Stomach (tissue), 9 donors: ENCODE data around the gene PLAC1. TPM values are rescaled to one million over a fixed set of nuclear protein-coding genes. Genes with fewer than 3 reads are reported as not detected.

Experiments
- DNase-seq, 2 donors: peaks; one replicate each; pipeline versions ENCODE4 v3.0.0 to v3.0.0-alpha.2; 2013 to 2019
- H3K27ac ChIP-seq, 5 donors: fragments of 200-600 bp in 4 of 5; sonication (generic) in 4 of 5; one replicate each; pipeline ENCODE4 v1.5.1; 2013 to 2019; ENCODE audit warnings: mild to moderate bottlenecking in 1 of 5, moderate library complexity in 1 of 5
- H3K27me3 ChIP-seq, 3 donors: fragments of 200-600 bp; sonication (generic); one replicate each; pipeline ENCODE4 v1.5.1; 2017 to 2019; ENCODE audit warnings: mixed run types in 1 of 3
- H3K36me3 ChIP-seq, 4 donors: fragments of 200-600 bp; sonication (generic); 1 replicate in 3 of 4; 2 replicates in 1 of 4; pipeline ENCODE4 v1.5.1; 2016 to 2019
- H3K4me1 ChIP-seq, 4 donors: fragments of 200-600 bp; sonication (generic); one replicate each; pipeline ENCODE4 v1.5.1; 2016 to 2019
- H3K4me3 ChIP-seq, 4 donors: fragments of 200-600 bp; sonication (generic) in 3 of 4; one replicate each; pipeline ENCODE4 v1.5.1; 2016 to 2019; ENCODE audit warnings: mild to moderate bottlenecking in 1 of 4
- H3K9me3 ChIP-seq, 4 donors: fragments of 200-600 bp; sonication (generic); one replicate each; pipeline ENCODE4 v1.5.1; 2016 to 2019
- CTCF ChIP-seq, 7 experiments: fragments of 450-650 bp in 4 of 7; fragments of 200-600 bp in 3 of 7; sonication (generic) in 3 of 7; IDR thresholded peaks; one replicate each; pipeline ENCODE4 v1.5.1; 2016 to 2019; ENCODE audit warnings: antibody characterized with exemption in 7 of 7, control low read depth in 2 of 7, mild to moderate bottlenecking in 1 of 7
- EP300 ChIP-seq: sonication (generic); formaldehyde crosslinking; IDR thresholded peaks from one replicate; pipeline ENCODE4 v1.6.1; 2017; ENCODE audit warnings: antibody characterized with exemption
- POLR2A ChIP-seq, 4 donors: fragments of 450-650 bp; IDR thresholded peaks; one replicate each; pipeline ENCODE4 v1.6.1; 2016; ENCODE audit warnings: antibody characterized with exemption in 4 of 4, control low read depth in 2 of 4, mild to moderate bottlenecking in 1 of 4, moderate library complexity in 1 of 4
- POLR2AphosphoS5 ChIP-seq, 3 donors: sonication (generic); formaldehyde crosslinking; IDR thresholded peaks; one replicate each; pipeline ENCODE4 v1.6.1; 2016; ENCODE audit warnings: antibody characterized with exemption in 3 of 3
- WGBS, 5 donors: extraction: QIAGEN DNeasy Blood & Tissue Kit in 3 of 5; methylation state at CpG; one replicate each; pipeline versions ENCODE4 v1.1.5 to v1.1.7; 2013 to 2018; 5-methylcytosine and 5-hydroxymethylcytosine counted together
- intact Hi-C: fragments of 100-400 bp; cut with DNase I; formaldehyde crosslinking; loops from one replicate; pipeline ENCODE4 v1.15.1; 2023; ENCODE audit warnings: low total_unique reads
- polyA plus RNA-seq, 3 donors: library from polyadenylated mRNA; stranded (reverse); fragments of 200-250 nt; gene quantifications; one replicate each; pipeline ENCODE4 v1.2.3, GENCODE V29; 2013
- total RNA-seq, 5 donors: library from RNA; depleted of rRNA; stranded (reverse); fragments of >200 nt; gene quantifications; one replicate each; pipeline versions ENCODE4 v1.1.0 to v1.2.3, GENCODE V29; 2014 to 2016
- donor health status: healthy with polysubstance abuse.
- donor health status: Bipolar disorder and iron deficiency.
- donor health status: healthy.

PLAC1 gene
- total and polyA plus RNA-seq, 8 donors: not detected

GRCh38 chrX:134591502-134591901, 66.8 kb downstream of the PLAC1 start:
- 71 to 83% (median 72%) methylated on average over 2 of the region's 2 CpGs for WGBS, 5 donors
- intact Hi-C loops: no loop called here
- no peak for TF ChIP-seq EP300
- no peak for TF ChIP-seq POLR2A (IDR thresholded peaks at IDR 0.05)
- no peak for TF ChIP-seq POLR2AphosphoS5 (IDR thresholded peaks at IDR 0.05)
- Histone ChIP-seq H3K9me3 (no peaks in the 10 kb centered on the region), H3K36me3 (no peaks in the 10 kb centered on the region), H3K27ac (no peak overlapping the region), H3K4me3 (no peak overlapping the region), H3K4me1 (no peaks in the 10 kb centered on the region), H3K27me3 (peaks cover 0 to 7% (median 0%) of the 10 kb centered on the region in 3 donors)
- DNase-seq: no peak

- H3K9me3 ChIP-seq: no peaks in the 10 kb centered on the region
- no peaks in the 10 kb centered on the region for H3K36me3 ChIP-seq
- intact Hi-C loops: no loop called here
- no peaks in the 10 kb centered on the region for H3K4me1 ChIP-seq
- H3K4me3 ChIP-seq: no peak overlapping the region
- no peak overlapping the region for H3K27ac ChIP-seq
- TF ChIP-seq POLR2A (IDR thresholded peaks at IDR 0.05) (no peak), EP300 (no peak), POLR2AphosphoS5 (IDR thresholded peaks at IDR 0.05) (no peak), CTCF (IDR thresholded peaks at IDR 0.05) (no peak)
- 53 to 86% (median 63%) methylated on average over 3 of the region's 3 CpGs for WGBS, 5 donors
- H3K27me3 ChIP-seq: peaks cover 0 to 7% (median 0%) of the 10 kb centered on the region in 3 donors
- no peak for DNase-seq
These were observed 69.5 kb downstream of the PLAC1 start for GRCh38 chrX:134588806-134589205.

DNA sequence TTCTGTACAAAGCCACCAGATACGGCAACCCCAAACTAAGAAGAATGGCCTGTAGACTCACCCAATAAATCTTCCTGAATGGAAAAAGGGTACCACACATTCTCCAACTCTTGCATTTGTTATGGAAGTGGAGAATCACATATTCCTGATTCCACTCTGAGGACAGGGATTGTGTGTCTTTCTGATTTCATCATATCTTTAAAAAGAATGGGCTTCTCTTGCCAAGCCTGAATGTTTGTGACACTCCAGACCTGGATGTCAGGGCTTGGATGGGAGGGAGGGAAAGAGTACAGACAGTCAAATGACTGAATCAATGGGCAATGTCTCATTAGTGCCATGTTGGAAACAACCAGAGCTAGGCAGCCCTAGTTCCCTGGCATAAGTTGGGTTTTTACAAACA, 77.4 kb downstream of the PLAC1 start:
- Histone ChIP-seq H3K36me3 (no peaks in the 10 kb centered on the region), H3K9me3 (no peaks in the 10 kb centered on the region), H3K27me3 (peaks cover 0 to 4% (median 0%) of the 10 kb centered on the region in 3 donors), H3K27ac (no peak overlapping the region), H3K4me1 (no peaks in the 10 kb centered on the region), H3K4me3 (no peak overlapping the region)
- intact Hi-C loops: no loop called here
- TF ChIP-seq POLR2AphosphoS5 (IDR thresholded peaks at IDR 0.05) (no peak), CTCF (IDR thresholded peaks at IDR 0.05) (no peak), POLR2A (IDR thresholded peaks at IDR 0.05) (no peak), EP300 (no peak)
- DNase-seq: no peak
- 87 to 100% (median 94%) methylated on average over 1 of the region's 1 CpG for WGBS, 5 donors

GRCh38 chrX:134573683-134574035, 84.6 kb downstream of the PLAC1 start:
- H3K27ac ChIP-seq: no peak overlapping the region
- TF ChIP-seq POLR2A (IDR thresholded peaks at IDR 0.05): no peak
- TF ChIP-seq EP300: no peak
- TF ChIP-seq POLR2AphosphoS5 (IDR thresholded peaks at IDR 0.05): no peak
- no peak for TF ChIP-seq CTCF (IDR thresholded peaks at IDR 0.05)
- intact Hi-C loops: no loop called here
- H3K27me3 ChIP-seq: peaks cover 0 to 4% (median 0%) of the 10 kb centered on the region in 3 donors
- 60 to 91% (median 75%) methylated on average over 5 of the region's 5 CpGs for WGBS, 5 donors
- no peaks in the 10 kb centered on the region for H3K9me3 ChIP-seq
- H3K4me3 ChIP-seq: no peak overlapping the region
- no peaks in the 10 kb centered on the region for H3K4me1 ChIP-seq
- DNase-seq: no peak
- H3K36me3 ChIP-seq: no peaks in the 10 kb centered on the region

DNA sequence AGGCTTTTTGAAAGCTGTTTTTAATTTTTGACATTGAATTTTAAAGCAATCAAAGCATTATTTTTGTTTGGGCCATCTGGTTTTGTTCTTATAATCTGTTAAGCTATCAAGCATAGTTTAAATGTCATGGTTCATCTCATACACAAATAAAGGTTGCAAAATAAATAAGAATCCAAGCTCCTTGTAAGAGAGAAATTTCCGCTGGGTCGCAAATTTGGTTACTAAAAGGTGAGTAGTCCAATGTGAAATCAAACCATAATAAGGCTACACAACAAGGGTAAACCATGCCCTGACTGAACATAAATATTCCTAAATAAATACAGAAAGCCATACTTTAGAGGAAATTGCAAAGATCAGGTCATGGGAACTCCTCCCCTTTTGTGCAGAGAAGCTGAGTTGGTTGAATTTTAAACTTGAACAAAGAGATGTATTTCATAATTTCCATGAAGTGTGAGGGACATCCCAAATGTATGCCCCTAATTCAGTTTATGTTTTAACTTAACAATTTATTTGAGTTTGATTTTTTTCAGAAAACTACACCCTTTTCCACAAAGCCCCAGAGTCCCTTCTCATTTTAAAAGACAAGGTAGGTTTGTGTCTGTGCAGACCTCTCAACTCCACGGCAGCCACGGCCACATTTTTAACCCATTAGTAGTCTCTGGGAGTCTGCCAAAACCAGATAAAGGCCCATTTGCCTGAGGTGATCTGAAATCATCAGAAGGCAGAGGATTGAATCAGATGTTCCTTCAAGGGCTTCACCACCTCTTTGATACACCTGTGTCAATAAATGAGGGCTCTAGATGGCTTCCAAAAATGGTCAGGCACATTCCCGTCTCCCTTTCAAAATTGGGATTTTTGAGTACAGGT, 85.2 kb downstream of the PLAC1 start:
- Histone ChIP-seq H3K4me3 (no peak overlapping the region), H3K27ac (no peak overlapping the region), H3K4me1 (no peaks in the 10 kb centered on the region), H3K27me3 (peaks cover 0 to 4% (median 0%) of the 10 kb centered on the region in 3 donors), H3K36me3 (no peaks in the 10 kb centered on the region), H3K9me3 (no peaks in the 10 kb centered on the region)
- no peak for TF ChIP-seq POLR2A (IDR thresholded peaks at IDR 0.05)
- TF ChIP-seq CTCF (IDR thresholded peaks at IDR 0.05): no peak
- TF ChIP-seq EP300: no peak
- TF ChIP-seq POLR2AphosphoS5 (IDR thresholded peaks at IDR 0.05): no peak
- WGBS, 5 donors: 61 to 78% (median 68%) methylated on average over 5 of the region's 5 CpGs
- intact Hi-C loops: no loop called here
- DNase-seq: no peak
